ENCODE data around the gene ITGA3. TPM values are rescaled to one million over a fixed set of nuclear protein-coding genes. Genes with fewer than 3 reads are reported as not detected.

The ITGA3 gene
- total and polyA plus RNA-seq, 2 of the 13 experiments (the other 11 are each of a cell fraction or from before 2014, with no cell fraction given) = 0.48 to 0.69 TPM

- TF ChIP-seq ZNF512 (CRISPR knock-in tag; IDR thresholded peaks at IDR 0.05) = no peak
- no peak for TF ChIP-seq HHEX (CRISPR knock-in tag; IDR thresholded peaks at IDR 0.05)
Measured at GRCh38 chr17:50127697-50128361, 71.9 kb downstream of the ITGA3 start (continued).

- no peak for ATAC-seq
- no peaks in the 10 kb centered on the region for H4K20me1 ChIP-seq (ENCODE audit: insufficient read depth, low read length)
- no TSS peak for BruUV-seq (replicated peaks)
- H3K27me3 ChIP-seq (ENCODE audit: control insufficient read depth in 1 of 2, insufficient read depth in 2 of 2, low read length in 2 of 2) = peaks cover 10 to 24% of the 10 kb centered on the region in 2 experiments
- no peak overlapping the region for H3K27ac ChIP-seq (ENCODE audit: extremely low read length, insufficient read depth, low read length)
- H3K4me1 ChIP-seq (ENCODE audit: insufficient read depth, low read length) = peaks cover 52% of the 10 kb centered on the region
- no peak for FAIRE-seq
- peak overlapping the region in 2 of 3 experiments; percentile 5 to 27; a peak in 1 of 6 replicates for H3K4me3 ChIP-seq (replicated peaks in 1 of 3; ENCODE audit: insufficient read depth in 1 of 3, low read depth in 2 of 3, low read length in 3 of 3)
- no peak for DNase-seq (ENCODE audit: low spot score)
- 33% methylated on average over 32 of the region's 32 CpGs for WGBS (ENCODE audit: low lambda C conversion rate)
- POLR2A ChIA-PET = no interaction called here
- peak overlapping the region; percentile 50 for H3K4me2 ChIP-seq (ENCODE audit: low read depth, low read length)
- no peaks in the 10 kb centered on the region for H3K36me3 ChIP-seq (replicated peaks in 1 of 2; ENCODE audit: control insufficient read depth in 1 of 2, insufficient read depth in 2 of 2, low read length in 2 of 2)
- H3K79me2 ChIP-seq (ENCODE audit: insufficient read depth, low read length) = no peaks in the 10 kb centered on the region
- CTCF ChIA-PET (ENCODE audit: low intra/inter-chr PET ratio, low total read pairs) = no interaction called here
- intact Hi-C loops (cut with micrococcal nuclease; ENCODE audit: unreplicated experiment) = no loop called here
- no peaks in the 10 kb centered on the region for H3K9me3 ChIP-seq (ENCODE audit: low read length)
- H2AFZ ChIP-seq (ENCODE audit: low read length) = no peak overlapping the region
- TF ChIP-seq CERS6 (CRISPR knock-in tag; IDR thresholded peaks at IDR 0.05) = no peak
- TF ChIP-seq EZH2 (conservative IDR thresholded peaks at IDR 0.05; ENCODE audit: low read depth, low read length) = peak; percentile 73; the same call in 1 of the 2 replicates
- peak; percentile 49; the same call in 1 of the 2 replicates for TF ChIP-seq ZNF652 (CRISPR knock-in tag; IDR thresholded peaks at IDR 0.05; ENCODE audit: borderline replicate concordance, low read depth)
- no peak overlapping the region for H3K9ac ChIP-seq (ENCODE audit: insufficient read depth, low read depth, low read length)
- in situ Hi-C loops (cut with HindIII; ENCODE audit: extremely low pct_ligation_motif_present, low pct_unique_long_range_greater_than_20kb) = no loop called here
Measured at GRCh38 chr17:50128441-50129352, 72.8 kb downstream of the ITGA3 start.
